ENCODE results near the gene ZNF680. TPM values are rescaled to one million over a fixed set of nuclear protein-coding genes. Genes with fewer than 3 reads are reported as not detected.
A peak's percentile ranks its signal among the peaks of the same experiment; 100 is the strongest.
"Not testable (repeated sequence)": the region's sequence is repeated elsewhere in the genome, so short reads cannot be mapped to it uniquely, and the experiment has no call there.

Gene ZNF680
- total RNA-seq, 2 donors from 2014 or later = 17.6 to 48.2 TPM

- 95% methylated on average over 2 of the region's 2 CpGs for WGBS
- DNase-seq (ENCODE audit: low spot score) = no peak
- Histone ChIP-seq H3K27ac (no peak overlapping the region), H3K4me1 (replicated peaks) (no peaks in the 10 kb centered on the region), H3K36me3 (no peaks in the 10 kb centered on the region), H3K9me3 (no peaks in the 10 kb centered on the region), H3K4me3 (no peak overlapping the region), H3K27me3 (replicated peaks; ENCODE audit: insufficient read depth) (no peaks in the 10 kb centered on the region)
- intact Hi-C loops (cut with DNase I) = no loop called here
- TF ChIP-seq CTCF (IDR thresholded peaks at IDR 0.05) (no peak), POLR2AphosphoS5 (IDR thresholded peaks at IDR 0.05) (no peak), POLR2A (IDR thresholded peaks at IDR 0.05) (no peak)
Measured at GRCh38 chr7:64599359-64599758, 36.5 kb upstream of the ZNF680 start.

- Histone ChIP-seq H3K9me3 (no peaks in the 10 kb centered on the region), H3K36me3 (no peaks in the 10 kb centered on the region), H3K27ac (no peak overlapping the region), H3K27me3 (replicated peaks; ENCODE audit: insufficient read depth) (no peaks in the 10 kb centered on the region), H3K4me1 (replicated peaks) (no peaks in the 10 kb centered on the region), H3K4me3 (no peak overlapping the region)
- DNase-seq (ENCODE audit: low spot score) = no peak
- intact Hi-C loops (cut with DNase I) = no loop called here
- 94% methylated on average over 5 of the region's 5 CpGs for WGBS
- TF ChIP-seq POLR2A (IDR thresholded peaks at IDR 0.05) (no peak), POLR2AphosphoS5 (IDR thresholded peaks at IDR 0.05) (no peak), CTCF (IDR thresholded peaks at IDR 0.05) (no peak)
Measured at GRCh38 chr7:64590971-64591370, 28.1 kb upstream of the ZNF680 start.

- 93% methylated on average over 38 of the region's 38 CpGs for WGBS
- Histone ChIP-seq H3K9me3 (no peaks in the 10 kb centered on the region), H3K4me1 (replicated peaks) (no peaks in the 10 kb centered on the region), H3K36me3 (no peaks in the 10 kb centered on the region), H3K27me3 (replicated peaks; ENCODE audit: insufficient read depth) (no peaks in the 10 kb centered on the region), H3K4me3 (no peak overlapping the region), H3K27ac (no peak overlapping the region)
- intact Hi-C loops (cut with DNase I) = no loop called here
- TF ChIP-seq POLR2AphosphoS5 (IDR thresholded peaks at IDR 0.05) (no peak), CTCF (IDR thresholded peaks at IDR 0.05) (no peak), POLR2A (IDR thresholded peaks at IDR 0.05) (no peak)
- no peak for DNase-seq (ENCODE audit: low spot score)
Measured at GRCh38 chr7:64581926-64582894, 19.3 kb upstream of the ZNF680 start.

- WGBS = 62% methylated on average over 2 of the region's 2 CpGs
- no peaks in the 10 kb centered on the region for H3K27me3 ChIP-seq (replicated peaks; ENCODE audit: insufficient read depth)
- DNase-seq (ENCODE audit: low spot score) = no peak
- H3K4me1 ChIP-seq (replicated peaks) = no peaks in the 10 kb centered on the region
- no peaks in the 10 kb centered on the region for H3K9me3 ChIP-seq
- no peak overlapping the region for H3K4me3 ChIP-seq
- TF ChIP-seq POLR2AphosphoS5 (IDR thresholded peaks at IDR 0.05) = no peak
- no peak for TF ChIP-seq POLR2A (IDR thresholded peaks at IDR 0.05)
- no peak overlapping the region for H3K27ac ChIP-seq
- H3K36me3 ChIP-seq = no peaks in the 10 kb centered on the region
- intact Hi-C loops (cut with DNase I) = no loop called here
Measured at GRCh38 chr7:64581391-64581790, 18.5 kb upstream of the ZNF680 start.

GRCh38 chr7:64574540-64575099 is 11.7 kb upstream of the ZNF680 start:
- H3K36me3 ChIP-seq = no peaks in the 10 kb centered on the region
- intact Hi-C loops (cut with DNase I) = no loop called here
- H3K27ac ChIP-seq = no peak overlapping the region
- H3K27me3 ChIP-seq (replicated peaks; ENCODE audit: insufficient read depth) = no peaks in the 10 kb centered on the region
- no peaks in the 10 kb centered on the region for H3K9me3 ChIP-seq
- no peak for DNase-seq (ENCODE audit: low spot score)
- peak overlapping the region; percentile 9 to 21 for H3K4me3 ChIP-seq
- TF ChIP-seq CTCF (IDR thresholded peaks at IDR 0.05) = no peak
- TF ChIP-seq POLR2A (IDR thresholded peaks at IDR 0.05) = no peak
- TF ChIP-seq POLR2AphosphoS5 (IDR thresholded peaks at IDR 0.05) = no peak
- H3K4me1 ChIP-seq (replicated peaks) = no peaks in the 10 kb centered on the region
- WGBS = 26% methylated on average over 16 of the region's 20 CpGs

- H3K27ac ChIP-seq; intact Hi-C loops (cut with DNase I); H3K9me3 ChIP-seq; H3K4me1 ChIP-seq (replicated peaks); H3K36me3 ChIP-seq; DNase-seq (ENCODE audit: low spot score); H3K27me3 ChIP-seq (replicated peaks; ENCODE audit: insufficient read depth): not testable (repeated sequence)
- 6% methylated on average over 10 of the region's 30 CpGs for WGBS
- peak overlapping the region; percentile 32 to 41 for H3K4me3 ChIP-seq
Measured at GRCh38 chr7:64570284-64570605, 7.4 kb upstream of the ZNF680 start.
